ENCODE results near the gene KRTAP12-3.

DNA sequence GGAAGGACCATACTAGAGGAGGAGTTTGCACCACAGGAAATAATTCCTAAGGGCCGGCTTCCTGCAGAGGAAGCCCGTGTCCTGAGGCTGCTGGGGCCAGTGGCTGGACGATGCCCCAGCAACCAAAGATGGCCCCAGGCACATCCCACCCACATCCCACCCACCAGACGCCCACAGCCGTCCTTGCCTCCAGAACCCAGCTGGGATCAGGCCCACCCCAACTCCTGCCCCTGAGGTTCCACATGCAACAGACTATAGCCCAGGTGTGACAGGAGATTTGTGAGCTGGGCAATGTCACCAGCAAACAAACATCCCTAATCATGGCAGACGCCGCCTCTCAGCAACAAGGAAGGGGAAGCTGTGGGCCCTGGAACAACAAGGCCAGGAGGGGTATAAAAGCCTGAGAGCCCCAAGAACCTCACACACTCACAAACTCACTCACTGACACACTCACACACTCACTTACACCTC, 31.0 kb upstream of the KRTAP12-3 start, which contains the start of gene KRTAP10-9:
- no peak for TF ChIP-seq CTCF (IDR thresholded peaks at IDR 0.05; ENCODE audit: insufficient read depth, low read depth, low read length)
- no peak for TF ChIP-seq EZH2 (IDR thresholded peaks at IDR 0.05; ENCODE audit: insufficient read depth, low read length)

Data from astrocyte (in vitro differentiated cells and primary cell).